Esophagus squamous epithelium (tissue), 5 donors: Measurements from ENCODE around the gene FNBP1L. TPM values are rescaled to one million over a fixed set of nuclear protein-coding genes. Genes with fewer than 3 reads are reported as not detected.

Experiments
- DNase-seq: peaks from one replicate; lab custom pipeline; 2025; lab: John Stamatoyannopoulos, UW
- H3K27ac ChIP-seq, 4 donors: fragments of 200-600 bp; sonication (generic); one replicate each; pipeline ENCODE4 v1.5.1; 2016 to 2019; ENCODE audit warnings: mild to moderate bottlenecking in 1 of 4
- H3K27me3 ChIP-seq, 4 donors: fragments of 200-600 bp; sonication (generic); 1 replicate in 3 of 4; 2 replicates in 1 of 4; pipeline versions ENCODE4 v1.5.1 to v1.6.0; 2017 to 2021; ENCODE audit warnings: antibody characterized with exemption in 1 of 4
- H3K36me3 ChIP-seq, 3 donors: fragments of 200-600 bp; sonication (generic); one replicate each; pipeline ENCODE4 v1.5.1; 2016 to 2019
- H3K4me1 ChIP-seq, 3 donors: fragments of 200-600 bp; sonication (generic); one replicate each; pipeline ENCODE4 v1.5.1; 2017 to 2019
- H3K4me3 ChIP-seq, 4 donors: fragments of 200-600 bp; sonication (generic); 1 replicate in 3 of 4; 2 replicates in 1 of 4; pipeline ENCODE4 v1.5.1; 2016 to 2019; ENCODE audit warnings: mild to moderate bottlenecking in 2 of 4, moderate library complexity in 1 of 4
- H3K9me3 ChIP-seq, 3 donors: fragments of 200-600 bp; sonication (generic); one replicate each; pipeline ENCODE4 v1.5.1; 2016 to 2019
- CTCF ChIP-seq, 6 experiments: fragments of 450-650 bp in 4 of 6; fragments of 200-600 bp in 2 of 6; sonication (generic) in 2 of 6; IDR thresholded peaks; one replicate each; pipeline ENCODE4 v1.5.1; 2016 to 2019; ENCODE audit warnings: antibody characterized with exemption in 6 of 6, mild to moderate bottlenecking in 4 of 6, moderate library complexity in 4 of 6
- POLR2A ChIP-seq, 4 donors: fragments of 450-650 bp; IDR thresholded peaks; one replicate each; pipeline ENCODE4 v1.6.1; 2017; ENCODE audit warnings: antibody characterized with exemption in 4 of 4, mild to moderate bottlenecking in 4 of 4, moderate library complexity in 3 of 4
- WGBS, 2 donors: methylation state at CpG; one replicate each; pipeline ENCODE4 v1.1.5; 2018; 5-methylcytosine and 5-hydroxymethylcytosine counted together
- intact Hi-C: fragments of 100-400 bp; cut with DNase I; formaldehyde crosslinking; loops from one replicate; pipeline ENCODE4 v1.15.0; 2022
- total RNA-seq, 4 donors: library from RNA; depleted of rRNA; stranded (reverse); fragments of >200 nt; gene quantifications; one replicate each; pipeline ENCODE4 v1.1.0, GENCODE V29; 2016
- donor health status: DM: yes; HTN: yes; CAD: no.

Gene FNBP1L
- total RNA-seq, 4 donors from 2014 or later = 7.5 to 14.2 (median 9.0) TPM

- TF ChIP-seq CTCF (IDR thresholded peaks at IDR 0.05) (no peak), POLR2A (IDR thresholded peaks at IDR 0.05) (no peak)
- Histone ChIP-seq H3K27me3 (no peaks in the 10 kb centered on the region), H3K4me3 (no peak overlapping the region), H3K4me1 (no peaks in the 10 kb centered on the region), H3K36me3 (peaks cover 0 to 5% (median 0%) of the 10 kb centered on the region in 3 donors), H3K27ac (no peak overlapping the region), H3K9me3 (no peaks in the 10 kb centered on the region)
- WGBS, 2 donors = 86 to 88% methylated on average over 3 to 4 of the region's 4 CpGs
- intact Hi-C loops = no loop called here
- DNase-seq = no peak
Measured at GRCh38 chr1:93496520-93496919, 48.6 kb downstream of the FNBP1L start.

GRCh38 chr1:93499075-93499474, 51.2 kb downstream of the FNBP1L start:
- H3K27ac ChIP-seq = no peak overlapping the region

DNA sequence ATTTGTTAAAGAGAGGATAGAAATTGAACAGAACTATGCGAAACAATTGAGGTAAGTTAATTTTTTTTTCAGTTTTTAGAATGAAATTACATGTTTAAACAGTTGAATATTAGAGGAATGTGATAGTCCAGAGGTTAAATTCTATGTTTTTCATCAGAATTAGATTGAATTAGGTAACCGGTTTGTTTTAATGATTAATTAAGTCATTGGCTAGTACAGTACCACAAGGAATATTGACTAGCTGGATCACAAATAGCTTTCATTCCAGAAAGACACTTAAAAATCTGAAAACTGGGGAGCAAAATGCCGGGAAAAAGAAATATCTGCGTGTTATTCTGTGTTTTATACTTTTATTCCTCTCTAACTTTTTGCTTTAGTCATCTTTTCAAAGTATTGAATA, 51.6 kb downstream of the FNBP1L start:
- DNase-seq = no peak
- intact Hi-C loops = no loop called here
- H3K9me3 ChIP-seq = no peaks in the 10 kb centered on the region
- 95 to 96% methylated on average over 4 of the region's 4 CpGs for WGBS, 2 donors
- H3K4me3 ChIP-seq = no peak overlapping the region
- no peak overlapping the region for H3K27ac ChIP-seq
- peaks cover 0 to 5% (median 0%) of the 10 kb centered on the region in 3 donors for H3K36me3 ChIP-seq
- H3K27me3 ChIP-seq = no peaks in the 10 kb centered on the region
- TF ChIP-seq CTCF (IDR thresholded peaks at IDR 0.05) = no peak
- TF ChIP-seq POLR2A (IDR thresholded peaks at IDR 0.05) = no peak
- H3K4me1 ChIP-seq = no peaks in the 10 kb centered on the region

More at GRCh38 chr1:93499075-93499474, 51.2 kb downstream of the FNBP1L start:
- DNase-seq = no peak
- Histone ChIP-seq H3K4me1 (no peaks in the 10 kb centered on the region), H3K9me3 (no peaks in the 10 kb centered on the region), H3K27me3 (no peaks in the 10 kb centered on the region), H3K4me3 (no peak overlapping the region), H3K36me3 (peaks cover 0 to 5% (median 0%) of the 10 kb centered on the region in 3 donors)
- 63 to 65% methylated on average over 2 of the region's 2 CpGs for WGBS, 2 donors
- intact Hi-C loops = no loop called here
- no peak for TF ChIP-seq CTCF (IDR thresholded peaks at IDR 0.05)
- no peak for TF ChIP-seq POLR2A (IDR thresholded peaks at IDR 0.05)

DNA sequence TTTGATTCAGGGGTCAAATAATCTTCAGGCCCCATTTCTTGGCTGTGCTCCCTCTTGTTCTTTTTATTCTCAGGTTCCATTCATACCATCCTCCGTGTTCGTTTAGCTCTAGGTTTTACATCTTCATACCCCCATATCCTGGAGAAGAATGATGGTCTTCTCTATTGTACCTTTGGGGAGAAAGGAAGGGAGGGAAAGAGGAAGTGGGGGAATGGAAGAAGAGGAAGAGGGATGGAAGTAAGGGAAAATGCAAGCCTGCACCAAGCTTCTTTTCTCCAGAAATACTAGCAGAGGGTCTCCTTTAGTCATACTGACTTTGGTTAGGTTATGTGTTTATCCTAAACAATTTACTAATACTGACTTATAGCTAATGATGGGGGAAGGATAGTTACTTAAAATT, 52.4 kb downstream of the FNBP1L start:
- no peak overlapping the region for H3K4me3 ChIP-seq
- no peak for TF ChIP-seq POLR2A (IDR thresholded peaks at IDR 0.05)
- TF ChIP-seq CTCF (IDR thresholded peaks at IDR 0.05) = no peak
- H3K9me3 ChIP-seq = no peaks in the 10 kb centered on the region
- no peak for DNase-seq
- H3K4me1 ChIP-seq = no peaks in the 10 kb centered on the region
- no peaks in the 10 kb centered on the region for H3K27me3 ChIP-seq
- no peak overlapping the region for H3K27ac ChIP-seq
- WGBS, 2 donors = 86 to 91% methylated on average over 2 of the region's 2 CpGs
- H3K36me3 ChIP-seq = peaks cover 0 to 5% (median 0%) of the 10 kb centered on the region in 3 donors
- intact Hi-C loops = no loop called here

DNA sequence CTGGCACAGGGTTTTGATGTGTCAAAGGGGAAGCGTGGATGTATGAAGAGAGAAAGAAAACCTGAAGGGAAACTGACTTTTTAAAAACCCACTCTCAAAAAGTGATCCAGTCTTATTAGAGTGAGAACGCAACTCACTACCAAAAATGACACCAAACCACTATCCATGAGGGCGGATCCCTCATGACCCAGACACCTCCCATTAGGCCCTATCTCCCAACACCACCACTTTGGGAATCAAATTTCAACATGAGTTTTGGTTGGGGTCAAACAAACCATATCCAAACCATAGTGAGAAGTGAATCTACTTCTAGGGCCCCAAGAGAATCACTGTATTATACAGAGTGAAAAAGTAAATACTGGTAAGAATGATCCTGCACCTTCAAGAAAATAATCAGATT, 53.5 kb downstream of the FNBP1L start:
- Histone ChIP-seq H3K4me3 (no peak overlapping the region), H3K27me3 (no peaks in the 10 kb centered on the region), H3K9me3 (no peaks in the 10 kb centered on the region), H3K4me1 (no peaks in the 10 kb centered on the region), H3K27ac (no peak overlapping the region), H3K36me3 (peaks cover 0 to 5% (median 0%) of the 10 kb centered on the region in 3 donors)
- TF ChIP-seq CTCF (IDR thresholded peaks at IDR 0.05) (no peak), POLR2A (IDR thresholded peaks at IDR 0.05) (no peak)
- 94% methylated on average over 3 of the region's 3 CpGs for WGBS, 2 donors
- no peak for DNase-seq
- intact Hi-C loops = no loop called here
